WTC11 (cell line): ENCODE data around the gene GHRHR. TPM values are rescaled to one million over a fixed set of nuclear protein-coding genes. Genes with fewer than 3 reads are reported as not detected.

Experiments
- ATAC-seq: fragments of 200-7000 bp; cut with Tn5 transposase; 2 replicates; pipeline ENCODE4 v1.10.0; 2021; ENCODE audit warnings: mild to moderate bottlenecking, moderate library complexity
- CTCF ChIA-PET: fragments of 300-600 bp; sonication (Branson Sonifier 250); formaldehyde crosslinking; loops from one replicate; lab custom pipeline; 2021; ENCODE audit warnings: antibody characterized with exemption; lab: Charles Lee
- POLR2A ChIA-PET: fragments of 350-600 bp; sonication (Branson Sonifier 250); formaldehyde crosslinking; loops from one replicate; lab custom pipeline; 2021; ENCODE audit warnings: antibody characterized with exemption; lab: Charles Lee
- DNase-seq: peaks from one replicate; pipeline ENCODE4 v3.0.0; 2021; ENCODE audit warnings: low spot score
- H3K27ac Mint-ChIP-seq: 2 replicates; pipeline ENCODE4 v1.8.0; 2021; ENCODE audit warnings: mixed read lengths
- H3K27me3 Mint-ChIP-seq: 2 replicates; pipeline ENCODE4 v1.8.0; 2021; ENCODE audit warnings: low read depth, mild to moderate bottlenecking, moderate library complexity, mixed read lengths
- H3K36me3 Mint-ChIP-seq: 2 replicates; pipeline ENCODE4 v1.8.0; 2021; ENCODE audit warnings: mixed read lengths
- H3K4me1 Mint-ChIP-seq: 2 replicates; pipeline ENCODE4 v1.8.0; 2022; ENCODE audit warnings: mixed read lengths
- H3K4me3 Mint-ChIP-seq: 2 replicates; pipeline ENCODE4 v1.8.0; 2021; ENCODE audit warnings: mild to moderate bottlenecking, moderate library complexity, mixed read lengths
- H3K9me3 Mint-ChIP-seq: 2 replicates; pipeline ENCODE4 v1.8.0; 2021; ENCODE audit warnings: mixed read lengths
- ARID4B ChIP-seq: sonication (generic); formaldehyde crosslinking; IDR thresholded peaks from 2 replicates; pipeline ENCODE4 v1.8.0; 2023; ENCODE audit warnings: missing genetic modification reagents, mild to moderate bottlenecking, borderline replicate concordance
- CBFB ChIP-seq: sonication (generic); formaldehyde crosslinking; IDR thresholded peaks from 2 replicates; pipeline ENCODE4 v1.8.1; 2022; ENCODE audit warnings: mild to moderate bottlenecking, low read depth, missing genetic modification reagents
- CDX4 ChIP-seq: fragments of 250-450 bp; sonication (Bioruptor Pico); IDR thresholded peaks from 2 replicates; pipeline ENCODE4 v1.9.0; 2021; ENCODE audit warnings: moderate library complexity, mild to moderate bottlenecking, inconsistent platforms, borderline replicate concordance
- ELF4 ChIP-seq: sonication (generic); formaldehyde crosslinking; IDR thresholded peaks from 2 replicates; pipeline ENCODE4 v1.8.1; 2022; ENCODE audit warnings: low read depth, mild to moderate bottlenecking, moderate library complexity, missing genetic modification reagents
- FOXK1 ChIP-seq: sonication (generic); formaldehyde crosslinking; IDR thresholded peaks from 2 replicates; pipeline ENCODE4 v1.8.0; 2022; ENCODE audit warnings: mild to moderate bottlenecking, moderate library complexity, missing genetic modification reagents
- FOXP4 ChIP-seq: sonication (generic); formaldehyde crosslinking; IDR thresholded peaks from 2 replicates; pipeline ENCODE4 v1.8.0; 2022; ENCODE audit warnings: mild to moderate bottlenecking, missing genetic modification reagents
- GRHL2 ChIP-seq: fragments of 250-450 bp; sonication (Bioruptor Pico); IDR thresholded peaks from 2 replicates; pipeline ENCODE4 v1.8.0; 2022; ENCODE audit warnings: mild to moderate bottlenecking, moderate library complexity; ENCODE audit not compliant: insufficient replicate concordance, severe bottlenecking
- IRF2 ChIP-seq: sonication (generic); formaldehyde crosslinking; IDR thresholded peaks from 2 replicates; pipeline ENCODE4 v1.8.0; 2022; ENCODE audit warnings: low read depth, missing genetic modification reagents, borderline replicate concordance
- NR3C1 ChIP-seq: sonication (generic); formaldehyde crosslinking; conservative IDR thresholded peaks from 2 replicates; pipeline ENCODE4 v1.8.1; 2023; ENCODE audit warnings: low read depth, mild to moderate bottlenecking, missing genetic modification reagents
- OVOL2 ChIP-seq: fragments of 250-450 bp; sonication (Bioruptor Pico); IDR thresholded peaks from 2 replicates; pipeline ENCODE4 v1.9.0; 2021; ENCODE audit warnings: mild to moderate bottlenecking, borderline replicate concordance
- RELA ChIP-seq: sonication (generic); formaldehyde crosslinking; IDR thresholded peaks from 2 replicates; pipeline ENCODE4 v1.8.1; 2022; ENCODE audit warnings: missing genetic modification reagents, mild to moderate bottlenecking, borderline replicate concordance
- RORB ChIP-seq: fragments of 250-450 bp; sonication (Bioruptor Pico); IDR thresholded peaks from 2 replicates; pipeline ENCODE4 v1.9.0; 2021; ENCODE audit warnings: mild to moderate bottlenecking
- STAT6 ChIP-seq: sonication (generic); formaldehyde crosslinking; conservative IDR thresholded peaks from 2 replicates; pipeline ENCODE4 v1.8.1; 2023; ENCODE audit warnings: mild to moderate bottlenecking, low read depth, missing genetic modification reagents, moderate library complexity
- USF1 ChIP-seq: sonication (generic); formaldehyde crosslinking; IDR thresholded peaks from 2 replicates; pipeline ENCODE4 v1.8.0; 2022; ENCODE audit warnings: mild to moderate bottlenecking, missing genetic modification reagents
- USF2 ChIP-seq: sonication (generic); formaldehyde crosslinking; IDR thresholded peaks from 2 replicates; pipeline ENCODE4 v1.8.1; 2023; ENCODE audit warnings: mild to moderate bottlenecking, missing genetic modification reagents, moderate library complexity
- ZBTB21 ChIP-seq: sonication (generic); formaldehyde crosslinking; IDR thresholded peaks from 2 replicates; pipeline ENCODE4 v1.8.1; 2023; ENCODE audit warnings: mild to moderate bottlenecking, missing genetic modification reagents, borderline replicate concordance
- ZNF138 ChIP-seq: sonication (generic); formaldehyde crosslinking; conservative IDR thresholded peaks from 2 replicates; pipeline ENCODE4 v1.8.1; 2022; ENCODE audit warnings: mild to moderate bottlenecking, moderate library complexity, missing genetic modification reagents
- ZNF232 ChIP-seq: sonication (generic); formaldehyde crosslinking; IDR thresholded peaks from 2 replicates; pipeline ENCODE4 v1.8.0; 2022; ENCODE audit warnings: mild to moderate bottlenecking, missing genetic modification reagents
- ZNF423 ChIP-seq: fragments of 250-450 bp; sonication (Bioruptor Pico); IDR thresholded peaks from 2 replicates; pipeline ENCODE4 v2.1.2; 2022; ENCODE audit warnings: mild to moderate bottlenecking, moderate library complexity
- total RNA-seq: library from RNA; stranded (reverse); gene quantifications from 3 replicates; pipeline ENCODE4 v1.2.3, GENCODE V29; 2021

Gene GHRHR
- total RNA-seq, 1 experiment from 2014 or later = 5.0 TPM

- H3K27ac Mint-ChIP-seq = no peak overlapping the region
- POLR2A ChIA-PET = interaction anchor here (1.2 kb wide), 1 partner anchor 33 kb away, joined by 8 read pairs; no protein-coding TSS in a partner anchor
These were observed 7.7 kb downstream of the GHRHR start for GRCh38 chr7:30971440-30971839.

GRCh38 chr7:30971840-30972563 lies 8.2 kb downstream of the GHRHR start:
- no peak overlapping the region for H3K27ac Mint-ChIP-seq
- ChIA-PET POLR2A (interaction anchor here (1.2 kb wide), 1 partner anchor 33 kb away, joined by 8 read pairs; no protein-coding TSS in a partner anchor), CTCF (interaction anchor here (0.5 to 8.0 kb wide), 6 partner anchors 13 to 157 kb away, joined by 3 to 107 read pairs (median 30); no protein-coding TSS in a partner anchor)
- no peaks in the 10 kb centered on the region for H3K36me3 Mint-ChIP-seq
- H3K9me3 Mint-ChIP-seq = no peaks in the 10 kb centered on the region
- peaks cover 12% of the 10 kb centered on the region for H3K4me1 Mint-ChIP-seq
- no peak for TF ChIP-seq ELF4 (CRISPR knock-in tag)
- TF ChIP-seq USF1 (CRISPR knock-in tag) = no peak
- TF ChIP-seq NR3C1 (CRISPR knock-in tag) = no peak
- TF ChIP-seq IRF2 (CRISPR knock-in tag) = no peak
- TF ChIP-seq CBFB (CRISPR knock-in tag) = no peak
- no peak for TF ChIP-seq ZNF232 (CRISPR knock-in tag)
- no peak for TF ChIP-seq ZBTB21
- TF ChIP-seq RELA = no peak
- H3K4me3 Mint-ChIP-seq = no peak overlapping the region
- H3K27me3 Mint-ChIP-seq = no peaks in the 10 kb centered on the region; the same call in 1 of the 2 replicates
- no peak for ATAC-seq
- no peak for DNase-seq

More at GRCh38 chr7:30971440-30971839, 7.7 kb downstream of the GHRHR start:
- Mint-ChIP-seq H3K27me3 (no peaks in the 10 kb centered on the region; the same call in 1 of the 2 replicates), H3K4me3 (no peak overlapping the region), H3K36me3 (no peaks in the 10 kb centered on the region)
- TF ChIP-seq CBFB (CRISPR knock-in tag) = no peak
- no peak for TF ChIP-seq CDX4 (CRISPR knock-in tag)
- TF ChIP-seq ZNF423 (CRISPR knock-in tag) = no peak
- TF ChIP-seq RORB (CRISPR knock-in tag) = no peak
- no peak for TF ChIP-seq USF2 (CRISPR knock-in tag)
- TF ChIP-seq, all 79 proteins: peak for 0
- CTCF ChIA-PET = interaction anchor here (1.7 to 8.0 kb wide), 6 partner anchors 13 to 180 kb away, joined by 6 to 107 read pairs (median 30); no protein-coding TSS in a partner anchor
- ATAC-seq = no peak
- Mint-ChIP-seq H3K9me3 (no peaks in the 10 kb centered on the region), H3K4me1 (peaks cover 12% of the 10 kb centered on the region)
- no peak for DNase-seq

GRCh38 chr7:30973292-30973691 lies 9.5 kb downstream of the GHRHR start:
- no peaks in the 10 kb centered on the region; the same call in 1 of the 2 replicates for H3K27me3 Mint-ChIP-seq
- CTCF ChIA-PET = interaction anchor here (1.0 to 8.0 kb wide), 8 partner anchors 11 to 189 kb away, joined by 3 to 107 read pairs (median 10); no protein-coding TSS in a partner anchor
- no peak overlapping the region for H3K27ac Mint-ChIP-seq
- no peak for TF ChIP-seq FOXP4 (CRISPR knock-in tag)
- TF ChIP-seq GRHL2 (CRISPR knock-in tag) = no peak
- TF ChIP-seq ARID4B (CRISPR knock-in tag) = no peak
- no peak for TF ChIP-seq STAT6 (CRISPR knock-in tag)
- TF ChIP-seq OVOL2 (CRISPR knock-in tag) = no peak
- no peak for TF ChIP-seq ZNF138
- TF ChIP-seq FOXK1 (CRISPR knock-in tag) = no peak

More at GRCh38 chr7:30973292-30973691, 9.5 kb downstream of the GHRHR start:
- Mint-ChIP-seq H3K4me1 (peaks cover 9% of the 10 kb centered on the region), H3K36me3 (no peaks in the 10 kb centered on the region), H3K4me3 (no peak overlapping the region), H3K9me3 (no peaks in the 10 kb centered on the region)
- DNase-seq (no peak), ATAC-seq (no peak)
- POLR2A ChIA-PET = interaction anchor here (1.9 kb wide), 1 partner anchor 35 kb away, joined by 5 read pairs; no protein-coding TSS in a partner anchor
